Measurements from ENCODE around the gene SH2D3A.

DNA sequence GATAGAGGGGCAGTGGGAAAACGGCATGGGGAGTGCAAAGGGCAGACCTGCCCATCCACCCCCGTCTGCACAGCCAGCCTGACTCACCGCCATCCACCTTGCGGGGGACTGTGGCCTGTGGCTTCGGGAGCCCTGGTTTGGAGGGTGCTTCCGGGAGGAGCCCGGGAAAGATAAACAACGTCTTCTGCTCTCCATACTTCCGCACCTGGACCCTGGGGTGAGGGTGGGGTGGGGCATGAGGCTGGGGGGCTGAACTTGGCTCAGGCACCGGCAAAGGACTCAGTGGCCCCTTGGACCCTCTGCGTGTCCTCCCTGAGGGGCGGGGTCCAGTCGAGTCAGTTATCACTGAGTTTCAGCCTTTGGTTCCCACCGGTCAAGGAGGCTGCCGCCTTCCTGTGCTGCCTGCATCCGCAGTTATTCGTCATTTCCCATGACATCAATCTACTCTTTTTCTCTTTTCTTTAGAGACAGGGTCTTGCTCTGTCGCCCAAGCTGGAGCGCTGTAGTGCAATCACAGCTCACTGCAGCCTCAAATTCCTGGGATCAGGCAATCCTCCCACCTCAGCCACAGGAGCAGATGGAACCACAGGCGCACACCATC lies 33.0 kb downstream of the SH2D3A start:
- TF ChIP-seq ZNF350 (tag by site-specific recombination; IDR thresholded peaks at IDR 0.05) (no peak), ZNF561 (tag by site-specific recombination; IDR thresholded peaks at IDR 0.05; ENCODE audit: borderline replicate concordance) (no peak), ZNF660 (tag by site-specific recombination; IDR thresholded peaks at IDR 0.05) (no peak), ELK4 (IDR thresholded peaks at IDR 0.05; ENCODE audit: borderline replicate concordance, low read depth, low read length) (no peak), FEZF1 (tag by site-specific recombination; IDR thresholded peaks at IDR 0.05) (no peak), ZNF654 (tag by site-specific recombination; IDR thresholded peaks at IDR 0.05; ENCODE audit: low read depth) (no peak), ZFHX2 (tag by site-specific recombination; conservative IDR thresholded peaks at IDR 0.05) (no peak)
- TF ChIP-seq, protein P1, sequence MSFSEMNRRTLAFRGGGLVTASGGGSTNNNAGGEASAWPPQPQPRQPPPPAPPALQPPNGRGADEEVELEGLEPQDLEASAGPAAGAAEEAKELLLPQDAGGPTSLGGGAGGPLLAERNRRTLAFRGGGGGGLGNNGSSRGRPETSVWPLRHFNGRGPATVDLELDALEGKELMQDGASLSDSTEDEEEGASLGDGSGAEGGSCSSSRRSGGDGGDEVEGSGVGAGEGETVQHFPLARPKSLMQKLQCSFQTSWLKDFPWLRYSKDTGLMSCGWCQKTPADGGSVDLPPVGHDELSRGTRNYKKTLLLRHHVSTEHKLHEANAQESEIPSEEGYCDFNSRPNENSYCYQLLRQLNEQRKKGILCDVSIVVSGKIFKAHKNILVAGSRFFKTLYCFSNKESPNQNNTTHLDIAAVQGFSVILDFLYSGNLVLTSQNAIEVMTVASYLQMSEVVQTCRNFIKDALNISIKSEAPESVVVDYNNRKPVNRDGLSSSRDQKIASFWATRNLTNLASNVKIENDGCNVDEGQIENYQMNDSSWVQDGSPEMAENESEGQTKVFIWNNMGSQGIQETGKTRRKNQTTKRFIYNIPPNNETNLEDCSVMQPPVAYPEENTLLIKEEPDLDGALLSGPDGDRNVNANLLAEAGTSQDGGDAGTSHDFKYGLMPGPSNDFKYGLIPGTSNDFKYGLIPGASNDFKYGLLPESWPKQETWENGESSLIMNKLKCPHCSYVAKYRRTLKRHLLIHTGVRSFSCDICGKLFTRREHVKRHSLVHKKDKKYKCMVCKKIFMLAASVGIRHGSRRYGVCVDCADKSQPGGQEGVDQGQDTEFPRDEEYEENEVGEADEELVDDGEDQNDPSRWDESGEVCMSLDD (tag by site-specific recombination; IDR thresholded peaks at IDR 0.05), result no peak
- TF ChIP-seq, protein P2, sequence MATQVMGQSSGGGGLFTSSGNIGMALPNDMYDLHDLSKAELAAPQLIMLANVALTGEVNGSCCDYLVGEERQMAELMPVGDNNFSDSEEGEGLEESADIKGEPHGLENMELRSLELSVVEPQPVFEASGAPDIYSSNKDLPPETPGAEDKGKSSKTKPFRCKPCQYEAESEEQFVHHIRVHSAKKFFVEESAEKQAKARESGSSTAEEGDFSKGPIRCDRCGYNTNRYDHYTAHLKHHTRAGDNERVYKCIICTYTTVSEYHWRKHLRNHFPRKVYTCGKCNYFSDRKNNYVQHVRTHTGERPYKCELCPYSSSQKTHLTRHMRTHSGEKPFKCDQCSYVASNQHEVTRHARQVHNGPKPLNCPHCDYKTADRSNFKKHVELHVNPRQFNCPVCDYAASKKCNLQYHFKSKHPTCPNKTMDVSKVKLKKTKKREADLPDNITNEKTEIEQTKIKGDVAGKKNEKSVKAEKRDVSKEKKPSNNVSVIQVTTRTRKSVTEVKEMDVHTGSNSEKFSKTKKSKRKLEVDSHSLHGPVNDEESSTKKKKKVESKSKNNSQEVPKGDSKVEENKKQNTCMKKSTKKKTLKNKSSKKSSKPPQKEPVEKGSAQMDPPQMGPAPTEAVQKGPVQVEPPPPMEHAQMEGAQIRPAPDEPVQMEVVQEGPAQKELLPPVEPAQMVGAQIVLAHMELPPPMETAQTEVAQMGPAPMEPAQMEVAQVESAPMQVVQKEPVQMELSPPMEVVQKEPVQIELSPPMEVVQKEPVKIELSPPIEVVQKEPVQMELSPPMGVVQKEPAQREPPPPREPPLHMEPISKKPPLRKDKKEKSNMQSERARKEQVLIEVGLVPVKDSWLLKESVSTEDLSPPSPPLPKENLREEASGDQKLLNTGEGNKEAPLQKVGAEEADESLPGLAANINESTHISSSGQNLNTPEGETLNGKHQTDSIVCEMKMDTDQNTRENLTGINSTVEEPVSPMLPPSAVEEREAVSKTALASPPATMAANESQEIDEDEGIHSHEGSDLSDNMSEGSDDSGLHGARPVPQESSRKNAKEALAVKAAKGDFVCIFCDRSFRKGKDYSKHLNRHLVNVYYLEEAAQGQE (tag by site-specific recombination; IDR thresholded peaks at IDR 0.05), result no peak
- TF ChIP-seq, protein P3, sequence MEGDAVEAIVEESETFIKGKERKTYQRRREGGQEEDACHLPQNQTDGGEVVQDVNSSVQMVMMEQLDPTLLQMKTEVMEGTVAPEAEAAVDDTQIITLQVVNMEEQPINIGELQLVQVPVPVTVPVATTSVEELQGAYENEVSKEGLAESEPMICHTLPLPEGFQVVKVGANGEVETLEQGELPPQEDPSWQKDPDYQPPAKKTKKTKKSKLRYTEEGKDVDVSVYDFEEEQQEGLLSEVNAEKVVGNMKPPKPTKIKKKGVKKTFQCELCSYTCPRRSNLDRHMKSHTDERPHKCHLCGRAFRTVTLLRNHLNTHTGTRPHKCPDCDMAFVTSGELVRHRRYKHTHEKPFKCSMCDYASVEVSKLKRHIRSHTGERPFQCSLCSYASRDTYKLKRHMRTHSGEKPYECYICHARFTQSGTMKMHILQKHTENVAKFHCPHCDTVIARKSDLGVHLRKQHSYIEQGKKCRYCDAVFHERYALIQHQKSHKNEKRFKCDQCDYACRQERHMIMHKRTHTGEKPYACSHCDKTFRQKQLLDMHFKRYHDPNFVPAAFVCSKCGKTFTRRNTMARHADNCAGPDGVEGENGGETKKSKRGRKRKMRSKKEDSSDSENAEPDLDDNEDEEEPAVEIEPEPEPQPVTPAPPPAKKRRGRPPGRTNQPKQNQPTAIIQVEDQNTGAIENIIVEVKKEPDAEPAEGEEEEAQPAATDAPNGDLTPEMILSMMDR (tag by site-specific recombination; IDR thresholded peaks at IDR 0.05), result no peak

Measured in HEK293 (cell line).